Gastroesophageal sphincter (tissue), 4 donors: ENCODE results near the gene MCM9. TPM values are rescaled to one million over a fixed set of nuclear protein-coding genes. Genes with fewer than 3 reads are reported as not detected.

Source experiments
- ATAC-seq: fragments of 150-250 bp; one replicate; pipeline ENCODE4 v1.9.1; 2016; ENCODE audit warnings: mild to moderate bottlenecking, moderate library complexity
- H3K27ac ChIP-seq, 4 donors: fragments of 200-600 bp; sonication (generic) in 3 of 4; 1 replicate in 3 of 4; 2 replicates in 1 of 4; pipeline ENCODE4 v1.5.1; 2016 to 2019
- H3K27me3 ChIP-seq: fragments of 200-600 bp; sonication (generic); one replicate; pipeline ENCODE4 v1.5.1; 2019
- H3K36me3 ChIP-seq, 2 donors: fragments of 200-600 bp; sonication (generic); one replicate each; pipeline ENCODE4 v1.5.1; 2019; ENCODE audit warnings: control low read depth in 1 of 2
- H3K4me1 ChIP-seq, 3 donors: fragments of 200-600 bp; sonication (generic); 1 replicate in 2 of 3; 2 replicates in 1 of 3; pipeline ENCODE4 v1.5.1; 2016 to 2019; ENCODE audit warnings: control low read depth in 2 of 3
- H3K4me3 ChIP-seq, 2 donors: fragments of 200-600 bp; sonication (generic); one replicate each; pipeline ENCODE4 v1.5.1; 2019; ENCODE audit warnings: mild to moderate bottlenecking in 1 of 2, moderate library complexity in 1 of 2
- H3K9me3 ChIP-seq, 3 donors: fragments of 200-600 bp; sonication (generic); one replicate each; pipeline ENCODE4 v1.5.1; 2017 to 2019; ENCODE audit warnings: control low read depth in 2 of 3
- CTCF ChIP-seq, 4 experiments: fragments of 200-600 bp in 2 of 4; fragments of 450-650 bp in 2 of 4; sonication (generic) in 1 of 4; IDR thresholded peaks; one replicate each; pipeline ENCODE4 v1.5.1; 2017 to 2019; ENCODE audit warnings: antibody characterized with exemption in 4 of 4, mild to moderate bottlenecking in 2 of 4, moderate library complexity in 2 of 4
- EP300 ChIP-seq: sonication (generic); formaldehyde crosslinking; IDR thresholded peaks from one replicate; pipeline ENCODE4 v1.6.1; 2017; ENCODE audit warnings: antibody characterized with exemption, mild to moderate bottlenecking
- POLR2A ChIP-seq, 2 donors: fragments of 450-650 bp; IDR thresholded peaks; one replicate each; pipeline ENCODE4 v1.6.1; 2017; ENCODE audit warnings: antibody characterized with exemption in 2 of 2, mild to moderate bottlenecking in 2 of 2, moderate library complexity in 1 of 2
- POLR2AphosphoS5 ChIP-seq: sonication (generic); formaldehyde crosslinking; IDR thresholded peaks from one replicate; pipeline ENCODE4 v1.6.1; 2017; ENCODE audit warnings: antibody characterized with exemption
- WGBS, 2 donors: methylation state at CpG; one replicate each; pipeline ENCODE4 v1.1.5; 2018; ENCODE audit warnings: low coverage in 1 of 2; 5-methylcytosine and 5-hydroxymethylcytosine counted together
- total RNA-seq, 4 donors: library from RNA; depleted of rRNA; stranded (reverse); fragments of >200 nt; gene quantifications; one replicate each; pipeline ENCODE4 v1.1.0, GENCODE V29; 2016

MCM9 gene
- total RNA-seq, 4 donors from 2014 or later = 7.7 to 25.7 (median 16.8) TPM

- Histone ChIP-seq H3K4me1 (no peaks in the 10 kb centered on the region), H3K4me3 (no peak overlapping the region), H3K27me3 (no peaks in the 10 kb centered on the region), H3K27ac (no peak overlapping the region), H3K9me3 (no peaks in the 10 kb centered on the region), H3K36me3 (peaks cover 0 to 25% of the 10 kb centered on the region in 2 donors)
- TF ChIP-seq POLR2AphosphoS5 (no peak), EP300 (no peak), POLR2A (IDR thresholded peaks at IDR 0.05) (no peak), CTCF (IDR thresholded peaks at IDR 0.05) (no peak)
- 73 to 80% methylated on average over 1 to 2 of the region's 2 CpGs for WGBS, 2 donors
- no peak for ATAC-seq
These were observed 121.2 kb downstream of the MCM9 start for GRCh38 chr6:118813775-118814174.

DNA sequence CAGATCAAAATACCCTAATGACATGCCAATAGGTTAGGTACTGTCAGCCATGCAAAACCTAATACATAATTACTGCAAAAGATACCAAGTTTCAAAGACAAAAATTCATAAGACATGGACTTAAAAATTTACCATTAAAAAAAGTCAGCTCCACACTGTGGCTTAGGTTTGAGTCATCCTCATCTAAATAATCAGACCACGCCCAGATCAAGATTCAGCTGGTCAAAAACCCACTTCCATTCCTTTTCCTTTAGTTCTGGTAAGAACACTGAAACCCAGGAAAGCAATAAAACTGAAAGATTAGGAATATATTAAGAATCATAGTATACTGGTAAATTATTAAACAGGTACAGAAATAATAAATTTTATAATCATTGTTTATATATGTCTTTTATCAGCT lies 122.0 kb downstream of the MCM9 start:
- no peak for ATAC-seq
- no peaks in the 10 kb centered on the region for H3K4me1 ChIP-seq
- no peaks in the 10 kb centered on the region for H3K9me3 ChIP-seq
- no peak overlapping the region for H3K27ac ChIP-seq
- no peak overlapping the region for H3K4me3 ChIP-seq
- H3K36me3 ChIP-seq = peaks cover 0 to 25% of the 10 kb centered on the region in 2 donors
- TF ChIP-seq POLR2A (IDR thresholded peaks at IDR 0.05) (no peak), EP300 (no peak), POLR2AphosphoS5 (no peak), CTCF (IDR thresholded peaks at IDR 0.05) (no peak)
- H3K27me3 ChIP-seq = no peaks in the 10 kb centered on the region
- 71 to 95% methylated on average over 1 of the region's 1 CpG for WGBS, 2 donors

- no peaks in the 10 kb centered on the region for H3K27me3 ChIP-seq
- WGBS, 2 donors = 90 to 100% methylated on average over 2 to 3 of the region's 4 CpGs
- peaks cover 0 to 19% of the 10 kb centered on the region in 2 donors for H3K36me3 ChIP-seq
- no peak overlapping the region for H3K4me3 ChIP-seq
- H3K27ac ChIP-seq = no peak overlapping the region
- H3K9me3 ChIP-seq = no peaks in the 10 kb centered on the region
- no peak for TF ChIP-seq EP300
- no peak for TF ChIP-seq POLR2A (IDR thresholded peaks at IDR 0.05)
- no peak for TF ChIP-seq CTCF (IDR thresholded peaks at IDR 0.05)
- no peak for TF ChIP-seq POLR2AphosphoS5
- H3K4me1 ChIP-seq = no peaks in the 10 kb centered on the region
- ATAC-seq = no peak
These were observed 124.4 kb downstream of the MCM9 start for GRCh38 chr6:118810420-118811027.

GRCh38 chr6:118808793-118809638 lies 125.9 kb downstream of the MCM9 start:
- H3K9me3 ChIP-seq = no peaks in the 10 kb centered on the region
- no peaks in the 10 kb centered on the region for H3K4me1 ChIP-seq
- no peak overlapping the region for H3K27ac ChIP-seq
- H3K36me3 ChIP-seq = peaks cover 0 to 9% of the 10 kb centered on the region in 2 donors
- WGBS, 2 donors = 73 to 83% methylated on average over 5 of the region's 5 CpGs
- no peak for ATAC-seq
- no peak overlapping the region for H3K4me3 ChIP-seq
- TF ChIP-seq POLR2AphosphoS5 (no peak), POLR2A (IDR thresholded peaks at IDR 0.05) (no peak), CTCF (IDR thresholded peaks at IDR 0.05) (no peak), EP300 (no peak)
- H3K27me3 ChIP-seq = no peaks in the 10 kb centered on the region
